ENCODE measurements around the gene SNRPE.
"Not testable (repeated sequence)": the region's sequence is repeated elsewhere in the genome, so short reads cannot be mapped to it uniquely, and the experiment has no call there.

SNRPE gene

GRCh38 chr1:203861379-203862184 lies at the start of gene SNRPE:
SNRPE (plus strand) TSS chr1:203861599; CDS start chr1:203861660, 61 bp downstream.
- peak; percentile 98 for DNase-seq (ENCODE audit: low spot score)

DNA sequence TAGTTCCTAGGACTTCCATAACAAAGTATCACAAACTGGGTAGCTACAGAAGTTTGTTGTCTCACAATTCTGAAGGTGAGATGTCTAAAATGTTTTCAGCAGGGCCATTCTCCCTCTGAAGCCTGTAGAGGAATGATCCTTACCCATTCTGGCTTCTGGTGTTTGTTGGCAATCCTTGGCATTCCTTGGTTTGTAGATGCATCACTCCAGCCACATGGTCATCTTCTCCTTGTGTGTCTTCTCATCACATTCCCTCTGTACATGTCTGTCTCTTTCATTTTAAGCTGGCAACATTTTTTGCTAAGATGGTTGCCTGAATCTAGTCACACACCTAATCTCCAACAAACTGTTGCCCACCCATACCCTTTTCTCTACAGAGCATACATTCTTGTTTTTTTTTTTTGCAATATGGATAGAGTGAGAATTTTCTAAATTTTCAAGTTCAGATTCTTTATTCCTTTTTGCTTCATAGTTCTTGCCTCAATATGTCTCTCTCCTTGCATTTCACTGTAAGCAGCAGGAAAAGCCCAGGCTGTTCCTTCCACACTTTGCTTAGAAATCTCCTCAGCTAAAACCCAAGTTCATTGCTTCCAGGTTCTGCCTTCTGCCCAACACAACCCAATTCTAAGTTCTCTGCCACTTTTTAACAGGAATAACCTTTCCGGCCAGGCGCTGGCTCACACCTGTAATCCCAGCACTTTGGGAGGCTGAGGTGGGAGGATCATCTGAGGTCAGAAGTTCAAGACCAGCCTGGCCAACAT lies 47.6 kb upstream of the SNRPE start:
- no peak for DNase-seq (ENCODE audit: low spot score)

GRCh38 chr1:203818399-203818798 lies 43.0 kb upstream of the SNRPE start:
- no peak for DNase-seq (ENCODE audit: low spot score)

GRCh38 chr1:203823306-203823705 lies 38.1 kb upstream of the SNRPE start:
- DNase-seq (ENCODE audit: low spot score): no peak

GRCh38 chr1:203826175-203826574 lies 35.2 kb upstream of the SNRPE start:
- no peak for DNase-seq (ENCODE audit: low spot score)

DNA sequence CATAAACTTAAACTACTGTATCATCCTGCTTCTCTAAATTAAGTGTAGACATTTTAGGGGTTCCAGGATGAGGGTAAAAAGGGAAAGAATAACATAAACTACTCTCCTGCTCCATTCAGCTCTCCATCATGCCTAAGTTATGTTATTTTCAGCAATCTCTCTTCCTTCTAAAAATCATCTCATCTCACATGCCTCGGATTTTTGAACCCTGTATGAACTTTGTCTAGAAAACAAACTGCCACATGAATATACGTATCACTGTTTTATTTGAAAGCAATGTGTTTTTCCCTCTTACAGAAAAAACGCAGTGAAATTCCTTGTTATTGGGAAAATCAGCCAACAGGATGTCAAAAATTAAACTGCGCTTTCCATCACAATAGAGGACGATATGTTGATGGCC lies 33.4 kb upstream of the SNRPE start:
- no peak for DNase-seq (ENCODE audit: low spot score)

GRCh38 chr1:203828503-203828902 lies 32.9 kb upstream of the SNRPE start:
- DNase-seq (ENCODE audit: low spot score): no peak

- DNase-seq (ENCODE audit: low spot score): not testable (repeated sequence)
These were observed 32.2 kb upstream of the SNRPE start for GRCh38 chr1:203829247-203829646.

DNA sequence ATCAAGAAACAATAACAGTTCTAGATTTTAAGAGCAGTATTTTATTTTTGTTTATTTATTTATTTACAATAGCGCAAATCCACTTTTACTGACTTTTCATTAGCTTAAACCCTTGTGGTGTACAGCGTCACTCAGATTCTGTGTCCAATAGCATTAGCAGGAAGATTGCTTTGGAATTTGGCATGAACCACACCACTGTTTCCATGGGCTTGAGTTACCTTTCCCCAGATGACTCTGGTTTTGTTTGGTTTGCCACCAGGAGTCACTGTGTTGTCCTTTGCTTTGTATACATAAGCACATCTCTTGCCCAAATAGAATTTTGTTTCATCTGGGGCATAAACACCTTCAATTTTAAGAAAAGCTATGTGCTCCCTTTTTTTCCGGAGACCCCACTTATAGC lies 25.9 kb upstream of the SNRPE start:
- no peak for DNase-seq (ENCODE audit: low spot score)

- no peak for DNase-seq (ENCODE audit: low spot score)
These were observed 22.3 kb upstream of the SNRPE start for GRCh38 chr1:203839081-203839480.

- DNase-seq (ENCODE audit: low spot score): no peak
These were observed 21.1 kb upstream of the SNRPE start for GRCh38 chr1:203840208-203840808.

DNA sequence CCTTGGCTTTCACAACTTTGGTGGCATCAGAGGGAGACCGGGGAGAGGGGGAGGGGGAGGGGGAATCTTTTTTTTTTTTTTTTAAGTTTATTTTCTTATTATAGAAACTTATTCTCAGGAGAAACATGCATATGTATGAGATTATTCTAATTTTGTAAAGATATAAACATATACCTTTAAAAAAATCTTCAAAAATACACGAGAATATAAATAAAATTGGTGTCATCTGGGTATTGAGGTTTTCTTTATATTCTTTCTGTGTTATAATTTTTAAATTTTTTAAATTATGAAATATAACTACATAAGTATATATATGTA lies 18.9 kb upstream of the SNRPE start:
- no peak for DNase-seq (ENCODE audit: low spot score)

DNA sequence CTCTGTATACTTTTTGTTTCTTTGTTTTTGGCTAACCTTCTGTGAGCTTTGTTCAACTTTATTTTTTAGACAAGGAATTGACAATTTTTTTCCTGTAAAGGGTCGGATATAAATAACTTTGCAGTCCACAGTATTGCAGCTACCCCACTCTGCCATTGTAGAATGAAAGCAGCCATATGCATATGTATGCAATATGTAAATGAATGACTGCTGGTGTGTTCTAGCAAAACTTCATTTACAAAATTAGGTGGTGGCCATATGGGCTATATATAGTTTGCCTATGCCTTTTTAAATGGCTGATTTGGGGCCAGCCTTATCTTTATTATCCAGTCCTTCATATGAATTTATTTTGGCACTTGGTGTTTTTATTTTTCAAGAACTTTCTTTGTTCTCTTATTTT lies 18.0 kb upstream of the SNRPE start:
- no peak for DNase-seq (ENCODE audit: low spot score)

DNA sequence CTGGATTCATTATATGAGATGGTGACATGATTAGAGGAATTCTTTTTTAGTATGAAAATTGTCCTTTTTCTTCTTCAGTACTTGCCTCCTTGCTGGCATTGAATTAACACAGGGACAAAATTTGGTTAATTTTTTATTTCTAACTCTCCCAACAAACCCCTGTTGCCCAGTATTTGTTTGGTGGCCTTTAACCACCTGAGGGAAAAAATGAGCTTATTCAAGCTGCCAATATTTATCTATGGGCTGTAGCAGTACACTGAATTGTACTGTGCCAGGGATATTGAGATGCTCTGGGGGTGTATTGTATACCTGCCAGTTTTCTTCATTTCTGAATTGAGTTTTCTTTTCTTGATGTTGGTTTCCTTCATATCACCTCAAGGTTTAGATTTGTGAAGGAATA lies 8.3 kb upstream of the SNRPE start:
- DNase-seq (ENCODE audit: low spot score): not testable (repeated sequence)

GRCh38 chr1:203858055-203858454 lies 3.3 kb upstream of the SNRPE start:
- no peak for DNase-seq (ENCODE audit: low spot score)

DNA sequence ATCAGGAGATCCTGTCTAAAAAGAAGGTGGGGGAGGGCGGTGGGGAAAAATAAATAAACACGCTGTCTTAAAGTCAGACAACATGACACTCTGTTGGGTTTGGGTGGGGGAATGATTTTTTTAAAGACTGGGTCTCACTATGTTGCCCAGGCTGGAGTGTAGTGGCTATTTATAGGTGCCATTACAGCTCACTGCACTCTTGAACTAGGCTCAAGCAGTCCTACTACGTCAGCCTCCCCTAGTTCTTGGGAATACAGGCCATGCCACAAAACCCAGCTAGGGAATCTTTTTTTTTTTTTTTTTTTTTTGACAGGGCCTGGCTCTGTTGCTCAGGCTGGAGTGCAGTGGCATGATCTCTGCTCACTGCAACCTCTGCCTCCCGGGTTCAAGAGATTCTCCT lies 2.4 kb upstream of the SNRPE start:
- no peak for DNase-seq (ENCODE audit: low spot score)

- no peak for DNase-seq (ENCODE audit: low spot score)
These were observed 888 bp upstream of the SNRPE start for GRCh38 chr1:203860396-203861025.

DNA sequence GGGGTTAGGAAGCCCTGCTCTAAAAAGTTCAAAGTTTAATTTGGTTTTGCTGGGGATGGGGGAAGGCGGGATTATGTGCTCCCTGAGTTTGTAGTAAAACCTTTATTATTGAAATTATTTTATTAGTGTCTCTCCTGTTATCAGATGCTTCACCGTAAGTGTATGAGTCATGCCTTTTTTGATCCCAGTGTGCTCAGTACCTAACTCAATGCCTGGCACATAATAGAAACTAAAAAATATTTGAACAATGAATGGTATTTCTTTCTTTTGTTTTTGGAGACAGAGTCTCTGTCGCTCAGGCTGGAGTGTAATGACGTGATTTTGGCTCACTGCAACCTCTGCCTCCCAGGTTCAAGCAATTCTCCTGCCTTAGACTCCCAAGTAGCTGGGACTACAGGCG lies 6.4 kb downstream of the SNRPE start:
- DNase-seq (ENCODE audit: low spot score): no peak

- no peak for DNase-seq (ENCODE audit: low spot score)
These were observed 8.8 kb downstream of the SNRPE start for GRCh38 chr1:203870245-203870644.

DNA sequence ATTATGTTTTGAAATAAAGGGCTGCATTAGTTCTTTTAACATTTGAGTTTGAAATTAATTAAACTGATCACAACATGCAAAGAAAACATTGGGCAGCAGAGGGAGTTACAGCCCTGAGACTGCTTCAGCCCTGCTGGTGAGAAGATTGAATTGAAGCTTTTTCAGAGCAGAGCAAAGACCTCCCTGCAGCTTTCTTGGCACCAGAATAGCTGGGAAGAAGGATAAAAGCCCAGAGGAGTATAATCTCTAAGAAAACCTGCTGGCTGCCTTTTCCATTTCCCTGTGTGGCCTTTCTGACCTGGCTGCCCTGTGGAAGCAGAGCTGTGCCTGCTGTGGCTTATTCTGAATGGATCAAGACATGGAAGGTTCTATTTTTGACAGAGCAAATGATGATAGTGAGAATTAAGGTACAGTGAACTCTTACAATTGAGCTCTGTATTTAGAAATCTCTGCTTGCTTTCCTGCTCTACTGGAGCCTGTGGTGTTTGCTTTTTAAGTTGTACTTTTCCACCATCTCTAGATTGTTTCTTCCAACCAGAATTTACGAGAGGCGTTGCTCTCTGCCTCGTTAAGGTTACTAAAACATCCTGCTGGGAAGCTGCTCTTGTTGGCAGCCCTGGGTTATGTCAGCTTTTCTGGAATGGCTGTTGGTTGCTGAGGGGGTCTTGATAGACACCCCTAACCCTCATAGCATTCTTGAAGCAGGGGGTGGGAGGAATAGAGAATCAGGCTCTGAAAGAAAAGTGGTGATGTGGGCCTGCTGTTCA lies 9.9 kb downstream of the SNRPE start:
- DNase-seq (ENCODE audit: low spot score): peak; percentile 82

- no peak for DNase-seq (ENCODE audit: low spot score)
These were observed 11.7 kb downstream of the SNRPE start for GRCh38 chr1:203873094-203873493.

GRCh38 chr1:203878422-203878821 lies 17.0 kb downstream of the SNRPE start:
- no peak for DNase-seq (ENCODE audit: low spot score)
